HepG2 (cell line): ENCODE results near the gene RRP9. TPM values are rescaled to one million over a fixed set of nuclear protein-coding genes. Genes with fewer than 3 reads are reported as not detected.

ENCODE experiments used
- ASH2L ChIP-seq: fragments of 300-600, 200-600 bp; sonication (generic); IDR thresholded peaks from 2 replicates; pipeline ENCODE4 v1.7.0; 2017; ENCODE audit warnings: low read depth, mild to moderate bottlenecking, moderate library complexity, mixed read lengths, low read length; ENCODE audit not compliant: insufficient read length
- ATF3 ChIP-seq: sonication (generic); formaldehyde crosslinking; IDR thresholded peaks from 2 replicates; pipeline ENCODE4 v1.4.0; 2020; ENCODE audit warnings: missing genetic modification reagents
- BRCA1 ChIP-seq: sonication (generic); formaldehyde crosslinking; IDR thresholded peaks from 2 replicates; pipeline ENCODE4 v1.4.0; 2020; ENCODE audit warnings: missing genetic modification reagents
- EZH2 ChIP-seq: conservative IDR thresholded peaks from 2 replicates; pipeline ENCODE4 v1.6.1; 2012; ENCODE audit warnings: mild to moderate bottlenecking, low read depth, low read length, moderate library complexity
- HNRNPL ChIP-seq: fragments of 200-400 bp; formaldehyde crosslinking; IDR thresholded peaks from 2 replicates; pipeline ENCODE4 v1.6.1; 2017; ENCODE audit warnings: mild to moderate bottlenecking, low read depth, low read length
- JDP2 ChIP-seq: sonication (generic); formaldehyde crosslinking; IDR thresholded peaks from 2 replicates; pipeline ENCODE4 v1.8.1; 2022; ENCODE audit warnings: missing genetic modification reagents, borderline replicate concordance
- MEF2D ChIP-seq: sonication (generic); formaldehyde crosslinking; IDR thresholded peaks from 2 replicates; pipeline ENCODE4 v1.5.1; 2020; ENCODE audit warnings: mild to moderate bottlenecking, missing genetic modification reagents
- NR2F6 ChIP-seq, 2 experiments: IDR thresholded peaks; 2 replicates each; pipeline ENCODE4 v1.6.1; 2016; ENCODE audit warnings: antibody characterized with exemption in 1 of 2, mild to moderate bottlenecking in 1 of 2
- SAFB2 ChIP-seq: sonication (generic); formaldehyde crosslinking; IDR thresholded peaks from 2 replicates; pipeline ENCODE4 v1.5.1; 2020; ENCODE audit warnings: missing genetic modification reagents, low read depth, mild to moderate bottlenecking, borderline replicate concordance
- TCF7 ChIP-seq: sonication (generic); IDR thresholded peaks from 2 replicates; pipeline ENCODE4 v1.6.1; 2016; ENCODE audit warnings: antibody characterized with exemption, low read depth
- ZNF121 ChIP-seq: sonication (generic); formaldehyde crosslinking; IDR thresholded peaks from 2 replicates; pipeline ENCODE4 v1.5.0; 2020; ENCODE audit warnings: mild to moderate bottlenecking, missing genetic modification reagents
- ZNF142 ChIP-seq: sonication (generic); formaldehyde crosslinking; IDR thresholded peaks from 2 replicates; pipeline ENCODE4 v1.4.0; 2020; ENCODE audit warnings: missing genetic modification reagents
- ZNF253 ChIP-seq: sonication (generic); formaldehyde crosslinking; IDR thresholded peaks from 2 replicates; pipeline ENCODE4 v1.8.0; 2022; ENCODE audit warnings: mild to moderate bottlenecking, missing genetic modification reagents, borderline replicate concordance
- ZNF414 ChIP-seq: sonication (generic); formaldehyde crosslinking; IDR thresholded peaks from 2 replicates; pipeline ENCODE4 v1.5.0; 2020; ENCODE audit warnings: missing genetic modification reagents
- ZNF510 ChIP-seq: sonication (generic); formaldehyde crosslinking; IDR thresholded peaks from 2 replicates; pipeline ENCODE4 v1.4.0; 2020; ENCODE audit warnings: low read depth, mild to moderate bottlenecking, missing genetic modification reagents
- ZNF616 ChIP-seq: sonication (generic); formaldehyde crosslinking; IDR thresholded peaks from 2 replicates; pipeline ENCODE4 v1.5.0; 2020; ENCODE audit warnings: low read depth, mild to moderate bottlenecking, missing genetic modification reagents
- polyA plus RNA-seq, 8 experiments: library from polyadenylated mRNA; depleted of rRNA in 3 of 8; stranded (reverse) in 7 of 8; unstranded in 1 of 8; fragments of >200 nt; fragmentation: Illumina TruSeq in 4 of 8; extraction: Trizol in 4 of 8; gene quantifications; 2 replicates each; pipeline versions ENCODE4 v1.2.1 to v1.2.3, GENCODE V29; 2011 to 2016; ENCODE audit warnings: low read depth in 4 of 8, missing spikeins in 1 of 8, mixed read lengths in 1 of 8; ENCODE audit not compliant: insufficient read depth in 1 of 8
- total RNA-seq, 5 experiments: library from RNA; depleted of rRNA; stranded (reverse); fragments of >200 nt; fragmentation: Illumina TruSeq; extraction: Trizol; gene quantifications; 2 replicates each; pipeline ENCODE4 v1.2.3, GENCODE V29; 2016; ENCODE audit warnings: low read depth in 1 of 5
- TF ChIP-seq, protein P1 (sequence below): sonication (generic); formaldehyde crosslinking; IDR thresholded peaks from 2 replicates; pipeline ENCODE4 v1.8.0; 2022; ENCODE audit warnings: missing genetic modification reagents, mild to moderate bottlenecking, borderline replicate concordance

The RRP9 gene
- total and polyA plus RNA-seq, 2 of the 13 experiments (the other 11 are each of a cell fraction or from before 2014, with no cell fraction given), result 14.8 to 44.0 TPM

- TF ChIP-seq JDP2 (CRISPR knock-in tag) (no peak), ZNF121 (CRISPR knock-in tag) (no peak), TCF7 (no peak), ZNF616 (CRISPR knock-in tag) (no peak), ASH2L (peak; percentile 43), EZH2 (no peak), ZNF510 (CRISPR knock-in tag) (no peak), SAFB2 (CRISPR knock-in tag) (0 out of 2 replicates have a peak, but pooled peaks have one; percentile 30), MEF2D (CRISPR knock-in tag) (no peak), ATF3 (CRISPR knock-in tag) (0 out of 2 replicates have a peak, but pooled peaks have one; percentile 9), ZNF142 (CRISPR knock-in tag) (no peak; the same call in 1 of the 2 replicates), NR2F6 (IDR thresholded peaks at IDR 0.05) (no peak), NR2F6 (CRISPR knock-in tag; IDR thresholded peaks at IDR 0.05) (no peak), ZNF253 (CRISPR knock-in tag) (no peak), BRCA1 (no peak), HNRNPL (no peak), ZNF414 (no peak)
- TF ChIP-seq, protein P1, sequence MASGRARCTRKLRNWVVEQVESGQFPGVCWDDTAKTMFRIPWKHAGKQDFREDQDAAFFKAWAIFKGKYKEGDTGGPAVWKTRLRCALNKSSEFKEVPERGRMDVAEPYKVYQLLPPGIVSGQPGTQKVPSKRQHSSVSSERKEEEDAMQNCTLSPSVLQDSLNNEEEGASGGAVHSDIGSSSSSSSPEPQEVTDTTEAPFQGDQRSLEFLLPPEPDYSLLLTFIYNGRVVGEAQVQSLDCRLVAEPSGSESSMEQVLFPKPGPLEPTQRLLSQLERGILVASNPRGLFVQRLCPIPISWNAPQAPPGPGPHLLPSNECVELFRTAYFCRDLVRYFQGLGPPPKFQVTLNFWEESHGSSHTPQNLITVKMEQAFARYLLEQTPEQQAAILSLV (CRISPR knock-in tag), result 0 out of 2 replicates have a peak, but pooled peaks have one; percentile 36
Measured at GRCh38 chr3:51967384-51968169, 25.9 kb upstream of the RRP9 start, which contains the start of gene PCBP4 (continued).
